Astrocyte of the hippocampus (primary cell): ENCODE results near the gene TMTC4.
"Not testable (repeated sequence)": the region's sequence is repeated elsewhere in the genome, so short reads cannot be mapped to it uniquely, and the experiment has no call there.

Experiments
- DNase-seq: peaks from one replicate; pipeline ENCODE4 v3.0.0; 2011; ENCODE audit warnings: low read depth, low spot score

TMTC4 gene

DNA sequence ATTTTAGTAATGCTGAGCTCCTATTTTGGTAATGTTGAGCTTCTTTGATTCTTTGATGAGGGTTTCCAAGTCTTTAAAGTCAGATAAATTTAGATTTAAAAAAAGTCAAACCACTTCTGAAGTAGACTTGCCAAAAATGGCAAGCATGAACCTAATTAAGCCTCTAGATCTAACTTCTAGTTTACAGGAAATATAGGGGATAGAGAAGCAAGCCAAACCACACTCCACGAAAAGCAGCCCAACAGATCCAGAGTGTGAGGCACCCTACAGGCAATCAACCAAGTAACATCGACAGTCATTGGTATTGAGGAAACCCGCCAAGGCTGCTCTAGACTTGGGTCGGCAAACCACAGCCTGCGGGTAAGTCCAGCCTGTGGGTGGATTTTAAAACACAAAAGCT lies 89.7 kb downstream of the TMTC4 start:
- peak; percentile 89 for DNase-seq

- no peak for DNase-seq
Observed at GRCh38 chr13:100581504-100581903, 93.1 kb downstream of the TMTC4 start.

DNA sequence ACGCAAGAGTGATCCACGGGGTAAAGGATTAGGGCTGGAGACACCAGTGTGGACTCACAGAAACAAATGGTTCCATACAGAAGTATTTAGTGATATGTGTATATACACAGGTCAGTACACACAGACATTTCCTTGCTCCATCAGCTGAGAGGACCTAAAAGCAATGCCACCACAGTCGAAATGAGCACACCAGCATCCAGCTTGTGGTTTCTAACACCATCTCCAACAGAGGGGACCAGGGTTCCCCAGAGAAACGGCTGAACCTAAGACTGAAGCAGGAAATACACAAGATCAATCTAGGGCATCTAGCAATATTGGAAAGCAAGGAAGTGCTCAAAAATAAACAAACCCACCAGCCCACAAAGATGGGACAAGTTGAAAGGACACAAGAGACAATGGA lies 93.6 kb downstream of the TMTC4 start:
- DNase-seq = no peak

DNA sequence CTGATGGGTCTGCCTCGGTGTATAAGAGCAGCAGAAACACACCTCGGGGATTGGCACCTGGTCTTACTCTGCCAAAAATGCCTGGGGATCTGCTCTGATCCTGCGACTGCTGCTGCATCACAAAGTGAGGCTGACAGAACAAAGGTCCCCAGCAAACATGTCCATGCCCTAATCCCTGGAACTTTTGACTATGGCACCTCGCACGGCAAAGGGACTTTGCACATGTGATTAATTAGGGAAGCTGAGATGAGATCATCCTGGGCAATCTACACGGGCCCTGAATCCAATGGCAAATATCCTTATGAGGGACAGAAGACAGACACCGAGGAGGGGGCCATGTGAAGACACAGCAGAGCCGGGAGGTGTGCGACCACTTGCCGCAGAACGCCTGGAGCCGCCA lies 94.5 kb downstream of the TMTC4 start:
- DNase-seq = no peak

- not testable (repeated sequence) for DNase-seq
Observed at GRCh38 chr13:100577239-100577638, 97.4 kb downstream of the TMTC4 start.

- peak; percentile 83 for DNase-seq
Observed at GRCh38 chr13:100573121-100573520, 101.5 kb downstream of the TMTC4 start.

- DNase-seq = peak; percentile 49
Observed at GRCh38 chr13:100566543-100566942, 108.1 kb downstream of the TMTC4 start.

- no peak for DNase-seq
Observed at GRCh38 chr13:100565286-100565685, 109.3 kb downstream of the TMTC4 start.

DNA sequence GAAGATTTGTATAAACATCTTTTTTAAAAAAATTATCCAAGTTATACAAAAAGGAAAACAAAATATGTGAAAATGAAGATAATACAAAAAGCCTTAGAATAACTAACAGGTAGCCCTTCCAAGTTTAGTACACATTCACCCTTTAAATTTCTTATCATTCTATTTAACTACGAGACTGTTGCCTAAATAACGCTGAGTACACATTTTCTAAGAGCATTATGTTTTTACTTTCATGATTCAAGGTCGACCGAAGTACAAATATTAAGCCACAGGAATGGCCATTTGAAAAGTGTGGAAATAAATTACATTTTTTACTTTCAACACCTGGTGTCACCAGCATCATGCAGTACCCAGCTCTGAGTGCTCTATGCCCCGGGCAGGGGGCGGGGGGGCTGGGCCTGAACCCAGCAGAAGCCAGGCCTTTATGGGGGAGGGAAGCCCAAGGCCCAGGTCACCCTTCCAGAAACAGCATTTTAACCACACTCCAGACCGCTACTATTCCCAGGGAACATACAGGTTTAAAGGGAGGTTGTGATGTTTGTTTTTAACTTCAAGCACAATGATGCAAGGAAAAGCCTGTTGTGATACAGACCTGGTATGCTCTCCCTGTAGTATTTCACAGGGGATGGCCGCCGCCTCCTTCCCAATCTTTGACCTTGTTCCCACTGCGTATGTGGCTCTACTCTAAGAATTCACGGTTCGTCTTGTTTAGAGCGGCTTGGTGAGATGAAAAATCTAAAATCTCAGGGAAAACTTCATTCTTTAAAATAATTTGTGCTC lies 110.0 kb downstream of the TMTC4 start:
- no peak for DNase-seq

- DNase-seq = no peak
Observed at GRCh38 chr13:100563779-100564178, 110.8 kb downstream of the TMTC4 start.

DNA sequence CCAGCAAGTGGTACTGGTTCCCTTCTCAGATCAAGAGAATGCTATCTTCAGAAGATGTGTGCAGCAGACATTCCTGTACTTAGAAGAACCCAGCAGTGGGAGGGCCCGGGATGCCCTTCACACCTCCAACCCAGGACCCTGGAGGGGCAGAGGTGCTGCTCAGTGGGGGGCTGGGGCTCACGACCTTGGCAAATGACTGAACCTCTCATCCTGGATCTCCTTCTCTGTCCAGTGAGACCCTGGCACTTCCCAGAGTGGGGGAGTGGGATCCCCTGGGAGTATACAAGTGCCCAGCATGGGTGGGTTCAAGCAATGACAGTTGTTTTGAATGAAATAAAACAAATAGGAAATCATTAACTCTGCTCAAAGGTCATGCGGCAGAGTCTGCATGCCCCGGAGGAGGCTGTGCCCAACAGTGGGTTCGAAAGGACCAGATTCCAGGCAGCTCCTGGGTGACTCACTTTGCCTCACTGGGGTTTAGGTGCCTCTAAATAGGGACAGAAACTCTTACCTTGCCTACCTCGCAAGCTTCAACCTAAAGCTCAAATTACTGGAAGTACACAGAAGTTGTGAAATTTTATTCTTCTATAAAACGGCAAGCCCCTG lies 112.9 kb downstream of the TMTC4 start:
- DNase-seq = no peak

DNA sequence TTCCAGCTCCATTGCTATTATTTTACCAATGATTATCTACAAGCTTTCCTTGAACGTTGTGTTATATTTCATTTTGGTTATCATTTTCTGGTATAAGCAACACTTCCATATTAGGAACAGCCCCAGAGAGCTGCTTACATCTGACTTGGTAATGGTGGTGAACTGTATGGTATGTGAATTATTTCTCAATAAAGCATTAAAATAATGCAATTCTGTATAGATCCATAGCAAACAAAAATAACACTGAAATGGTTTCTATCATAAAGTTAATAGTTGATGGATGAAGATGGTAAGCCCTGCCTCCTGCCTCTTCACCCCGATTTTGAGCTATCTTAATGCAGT lies 113.5 kb downstream of the TMTC4 start:
- DNase-seq = no peak

DNA sequence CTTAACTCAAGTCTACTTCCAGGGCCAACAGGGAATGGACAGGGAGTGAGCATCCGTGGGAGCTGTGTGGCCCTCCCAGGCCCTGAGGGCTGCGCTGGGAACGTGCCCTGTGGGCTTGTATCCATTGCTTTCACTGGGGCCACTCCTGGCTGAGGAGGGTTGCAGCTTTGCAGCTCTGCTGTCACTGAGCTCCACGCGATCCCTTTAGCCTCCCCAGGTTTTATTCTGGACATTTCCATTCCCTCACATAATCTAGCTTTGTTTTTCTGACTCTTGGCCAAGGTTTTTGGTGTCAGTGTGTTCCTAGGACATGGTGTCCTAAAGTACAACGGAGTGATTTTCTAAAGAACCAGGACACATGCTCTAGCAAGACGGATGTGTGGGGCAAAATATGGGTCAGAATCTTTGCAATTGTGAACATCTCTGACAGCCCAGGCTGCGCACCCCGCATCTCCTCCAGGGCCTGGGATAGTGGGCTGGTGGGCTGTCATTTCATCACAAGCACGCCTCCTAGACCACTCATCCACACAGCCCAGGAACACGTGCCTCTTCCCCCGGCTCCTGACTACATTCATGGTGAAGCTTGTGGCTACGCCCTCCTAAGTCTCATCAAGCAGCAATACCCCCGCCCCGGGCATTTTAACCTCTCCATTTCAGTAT lies 114.0 kb downstream of the TMTC4 start:
- no peak for DNase-seq

- no peak for DNase-seq
Observed at GRCh38 chr13:100559886-100560285, 114.7 kb downstream of the TMTC4 start.
